ENCODE measurements around the gene EFNB2. TPM values are rescaled to one million over a fixed set of nuclear protein-coding genes. Genes with fewer than 3 reads are reported as not detected.

Gene EFNB2
- total and polyA plus RNA-seq, 2 of the 8 experiments (the other 6 are each of a cell fraction or from before 2014, with no cell fraction given), result 8.2 to 12.0 TPM

DNA sequence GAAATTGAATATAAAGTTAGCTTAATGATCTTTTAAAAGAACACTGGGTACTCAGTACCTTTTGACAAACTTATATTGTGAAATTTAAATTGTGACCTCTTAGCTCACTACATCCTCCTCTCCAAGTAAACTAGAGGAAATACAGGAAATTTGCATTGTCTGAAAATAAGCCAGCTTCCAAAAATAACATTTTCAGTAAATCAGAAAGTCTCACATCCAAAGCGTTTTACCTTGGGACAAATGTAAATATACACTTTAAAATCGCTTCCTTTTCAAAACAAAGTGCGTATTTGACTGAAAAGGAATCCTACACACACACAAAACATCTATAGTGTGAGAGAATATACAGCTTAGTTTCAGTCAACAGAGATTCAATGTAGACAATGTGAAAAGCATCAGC, 2.1 kb upstream of the EFNB2 start:
- CTCF ChIA-PET (ENCODE audit: partially characterized antibody), result interaction anchor here (0.7 to 2.4 kb wide), 10 partner anchors 12 to 455 kb away, joined by 3 to 11 read pairs (median 4); no protein-coding TSS in a partner anchor

More for the DNA sequence above, 2.1 kb upstream of the EFNB2 start:
- Histone ChIP-seq H4K8ac (ENCODE audit: extremely low read depth, insufficient read depth, low read length) (no peak overlapping the region), H3K9ac (replicated peaks in 1 of 4; ENCODE audit: extremely low read depth in 1 of 4, low read depth in 3 of 4, low read length in 3 of 4) (no peak overlapping the region), H4K5ac (ENCODE audit: insufficient read length, low read depth, low read length) (no peak overlapping the region), H3K56ac (replicated peaks; ENCODE audit: insufficient read length, low read depth, low read length) (no peak overlapping the region), H3K23ac (ENCODE audit: insufficient read length) (no peak overlapping the region), H2AFZ (ENCODE audit: low read length) (no peak overlapping the region), H2AK5ac (ENCODE audit: low read depth, low read length) (no peak overlapping the region), H3K79me1 (ENCODE audit: low read depth, low read length) (no peaks in the 10 kb centered on the region), H3K27ac (ENCODE audit: low read depth, low read length) (no peak overlapping the region), H2BK20ac (ENCODE audit: low read length) (no peak overlapping the region), H2BK5ac (ENCODE audit: low read depth, low read length) (no peak overlapping the region), H3K4me1 (replicated peaks in 1 of 4; ENCODE audit: control insufficient read depth in 3 of 4, insufficient read depth in 4 of 4, low read length in 3 of 4) (peaks cover 0 to 9% (median 3%) of the 10 kb centered on the region in 4 experiments; a peak in 3 of 7 replicates), H3K4ac (replicated peaks; ENCODE audit: insufficient read length, low read depth, low read length) (no peak overlapping the region), H3K36me3 (ENCODE audit: control insufficient read depth in 2 of 4, insufficient read depth in 4 of 4, low read length in 3 of 4) (peaks cover 0 to 18% (median 2%) of the 10 kb centered on the region in 4 experiments; a peak in 2 of 8 replicates), H2BK120ac (replicated peaks; ENCODE audit: low read depth, low read length) (no peak overlapping the region), H4K20me1 (replicated peaks in 1 of 2; ENCODE audit: control insufficient read depth in 1 of 2, insufficient read depth in 2 of 2, low read length in 2 of 2) (peaks cover 6 to 7% of the 10 kb centered on the region in 2 experiments), H3K14ac (ENCODE audit: insufficient read length) (no peak overlapping the region), H3K18ac (ENCODE audit: extremely low read depth, low read length) (no peak overlapping the region), H3K79me2 (ENCODE audit: control insufficient read depth in 1 of 2, insufficient read depth in 2 of 2, low read length in 2 of 2) (peaks cover 0 to 10% of the 10 kb centered on the region in 2 experiments; a peak in 2 of 4 replicates), H3K23me2 (ENCODE audit: low read depth, low read length) (peaks cover 16% of the 10 kb centered on the region), H2BK15ac (ENCODE audit: low read length) (no peak overlapping the region), H3K4me2 (ENCODE audit: insufficient read depth in 1 of 2, low read depth in 2 of 2, low read length in 2 of 2) (no peak overlapping the region), H4K91ac (replicated peaks; ENCODE audit: insufficient read length, low read length) (no peak overlapping the region), H2BK12ac (ENCODE audit: low read depth, low read length) (no peak overlapping the region), H3K9me3 (ENCODE audit: insufficient read depth in 2 of 2, low read depth in 1 of 2, low read length in 1 of 2) (no peaks in the 10 kb centered on the region), H3K27me3 (replicated peaks in 1 of 4; ENCODE audit: control insufficient read depth in 3 of 4, extremely low read depth in 1 of 4, insufficient read depth in 3 of 4, low read length in 3 of 4) (peaks cover 0 to 14% (median 7%) of the 10 kb centered on the region in 4 experiments; a peak in 5 of 7 replicates), H3K4me3 (ENCODE audit: extremely low read depth in 1 of 4, insufficient read depth in 2 of 4, low read depth in 3 of 4, low read length in 4 of 4) (no peak overlapping the region)
- POLR2A ChIA-PET (ENCODE audit: partially characterized antibody), result interaction anchor here (1.0 to 2.3 kb wide), 3 partner anchors 8 to 381 kb away, joined by 3 to 11 read pairs (median 4); no protein-coding TSS in a partner anchor
- no peak for DNase-seq (ENCODE audit: low read depth in 1 of 2, low spot score in 2 of 2)
- 69% methylated on average over 3 of the region's 3 CpGs; no CpG with 5 or more reads in 1 of the 2 experiments for WGBS, 2 experiments (ENCODE audit: extremely low coverage in 1 of 2, insufficient coverage in 1 of 2, insufficient read length in 1 of 2, insufficient replicate concordance in 2 of 2, low coverage in 1 of 2, low lambda C conversion rate in 2 of 2, missing lambda C conversion rate in 1 of 2)
- TF ChIP-seq NANOG (IDR thresholded peaks at IDR 0.05; ENCODE audit: insufficient read depth, low read depth, low read length, poor library complexity, severe bottlenecking) (no peak), KDM1A (IDR thresholded peaks at IDR 0.05; ENCODE audit: borderline replicate concordance, low read length) (no peak), CBX5 (IDR thresholded peaks at IDR 0.05; ENCODE audit: low read depth, low read length) (no peak), JUN (IDR thresholded peaks at IDR 0.05; ENCODE audit: low read depth, low read length) (no peak), FOSL1 (IDR thresholded peaks at IDR 0.05; ENCODE audit: insufficient read depth, low read depth, low read length) (no peak), TAF7 (optimal IDR thresholded peaks at IDR 0.05; ENCODE audit: borderline replicate concordance, low read depth, low read length) (no peak)
- TF ChIP-seq, protein P1, sequence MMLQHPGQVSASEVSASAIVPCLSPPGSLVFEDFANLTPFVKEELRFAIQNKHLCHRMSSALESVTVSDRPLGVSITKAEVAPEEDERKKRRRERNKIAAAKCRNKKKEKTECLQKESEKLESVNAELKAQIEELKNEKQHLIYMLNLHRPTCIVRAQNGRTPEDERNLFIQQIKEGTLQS (IDR thresholded peaks at IDR 0.05; ENCODE audit: insufficient read depth, low read depth, low read length), result no peak
- TF ChIP-seq, protein P2, sequence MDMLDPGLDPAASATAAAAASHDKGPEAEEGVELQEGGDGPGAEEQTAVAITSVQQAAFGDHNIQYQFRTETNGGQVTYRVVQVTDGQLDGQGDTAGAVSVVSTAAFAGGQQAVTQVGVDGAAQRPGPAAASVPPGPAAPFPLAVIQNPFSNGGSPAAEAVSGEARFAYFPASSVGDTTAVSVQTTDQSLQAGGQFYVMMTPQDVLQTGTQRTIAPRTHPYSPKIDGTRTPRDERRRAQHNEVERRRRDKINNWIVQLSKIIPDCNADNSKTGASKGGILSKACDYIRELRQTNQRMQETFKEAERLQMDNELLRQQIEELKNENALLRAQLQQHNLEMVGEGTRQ (IDR thresholded peaks at IDR 0.05; ENCODE audit: low read length), result no peak
- no peak for FAIRE-seq

Data from H1 (cell line).